Activated CD8-positive, alpha-beta T cell treated with anti-CD3 and anti-CD28 coated beads for 36 hours (primary cell): ENCODE measurements around the gene CANT1. TPM values are rescaled to one million over a fixed set of nuclear protein-coding genes. Genes with fewer than 3 reads are reported as not detected.

Source experiments
- ATAC-seq: fragments of 200-7000 bp; cut with Tn5 transposase; one replicate; pipeline ENCODE4 v1.10.0; 2021; ENCODE audit warnings: mild to moderate bottlenecking, moderate library complexity
- CTCF ChIA-PET: fragments of 350-600 bp; sonication (Branson Sonifier 250); formaldehyde crosslinking; loops from one replicate; lab custom pipeline; 2021; ENCODE audit warnings: antibody characterized with exemption; lab: Charles Lee
- POLR2A ChIA-PET: fragments of 350-600 bp; sonication (Branson Sonifier 250); formaldehyde crosslinking; loops from one replicate; lab custom pipeline; 2021; ENCODE audit warnings: antibody characterized with exemption; lab: Charles Lee
- DNase-seq: peaks from one replicate; pipeline ENCODE4 v3.0.0-alpha.2; 2020
- H3K27ac Mint-ChIP-seq: one replicate; pipeline ENCODE4 v1.8.0; 2021; ENCODE audit warnings: mild to moderate bottlenecking, mixed read lengths
- H3K27me3 Mint-ChIP-seq: one replicate; pipeline ENCODE4 v1.8.0; 2021; ENCODE audit warnings: mixed read lengths
- H3K36me3 Mint-ChIP-seq: one replicate; pipeline ENCODE4 v1.8.0; 2021; ENCODE audit warnings: low read depth, mixed read lengths
- H3K4me1 Mint-ChIP-seq: one replicate; pipeline ENCODE4 v1.8.0; 2021; ENCODE audit warnings: low read depth, mixed read lengths
- H3K4me3 Mint-ChIP-seq: one replicate; pipeline ENCODE4 v1.8.0; 2021; ENCODE audit warnings: mild to moderate bottlenecking, moderate library complexity, mixed read lengths
- H3K9me3 Mint-ChIP-seq: one replicate; pipeline ENCODE4 v1.8.0; 2021; ENCODE audit warnings: mixed read lengths
- intact Hi-C: fragments of 100-400 bp; cut with micrococcal nuclease; formaldehyde crosslinking; loops from one replicate; pipeline ENCODE4 v1.10.0; 2022
- total RNA-seq, 2 experiments: library from RNA; stranded (reverse); gene quantifications; one replicate each; pipeline ENCODE4 v1.2.3, GENCODE V29; 2021
- TF ChIP-seq, protein P1 (sequence below): fragments of 200-600 bp; IDR thresholded peaks from one replicate; pipeline ENCODE4 v1.8.0; 2022; ENCODE audit warnings: antibody characterized with exemption, mild to moderate bottlenecking

CANT1 gene
- total RNA-seq, 2 experiments from 2014 or later: 41.4 to 48.2 TPM

- Mint-ChIP-seq H3K27ac (no peak overlapping the region), H3K36me3 (no peaks in the 10 kb centered on the region), H3K9me3 (no peaks in the 10 kb centered on the region), H3K27me3 (no peaks in the 10 kb centered on the region), H3K4me1 (no peaks in the 10 kb centered on the region), H3K4me3 (no peak overlapping the region)
- TF ChIP-seq, protein P1, sequence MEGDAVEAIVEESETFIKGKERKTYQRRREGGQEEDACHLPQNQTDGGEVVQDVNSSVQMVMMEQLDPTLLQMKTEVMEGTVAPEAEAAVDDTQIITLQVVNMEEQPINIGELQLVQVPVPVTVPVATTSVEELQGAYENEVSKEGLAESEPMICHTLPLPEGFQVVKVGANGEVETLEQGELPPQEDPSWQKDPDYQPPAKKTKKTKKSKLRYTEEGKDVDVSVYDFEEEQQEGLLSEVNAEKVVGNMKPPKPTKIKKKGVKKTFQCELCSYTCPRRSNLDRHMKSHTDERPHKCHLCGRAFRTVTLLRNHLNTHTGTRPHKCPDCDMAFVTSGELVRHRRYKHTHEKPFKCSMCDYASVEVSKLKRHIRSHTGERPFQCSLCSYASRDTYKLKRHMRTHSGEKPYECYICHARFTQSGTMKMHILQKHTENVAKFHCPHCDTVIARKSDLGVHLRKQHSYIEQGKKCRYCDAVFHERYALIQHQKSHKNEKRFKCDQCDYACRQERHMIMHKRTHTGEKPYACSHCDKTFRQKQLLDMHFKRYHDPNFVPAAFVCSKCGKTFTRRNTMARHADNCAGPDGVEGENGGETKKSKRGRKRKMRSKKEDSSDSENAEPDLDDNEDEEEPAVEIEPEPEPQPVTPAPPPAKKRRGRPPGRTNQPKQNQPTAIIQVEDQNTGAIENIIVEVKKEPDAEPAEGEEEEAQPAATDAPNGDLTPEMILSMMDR: no peak
- ATAC-seq (no peak), DNase-seq (no peak)
- intact Hi-C loops: no loop called here
- CTCF ChIA-PET: interaction anchor here (2.0 to 4.4 kb wide), 2 partner anchors 10 to 96 kb away, joined by 8 to 15 read pairs; no protein-coding TSS in a partner anchor
- POLR2A ChIA-PET: interaction anchor here (0.7 kb wide), 1 partner anchor 329 kb away, joined by 3 read pairs; no protein-coding TSS in a partner anchor
Measured at GRCh38 chr17:78961571-78961970, 48.0 kb downstream of the CANT1 start.

- Mint-ChIP-seq H3K27me3 (no peaks in the 10 kb centered on the region), H3K4me3 (no peak overlapping the region), H3K27ac (no peak overlapping the region), H3K9me3 (no peaks in the 10 kb centered on the region), H3K4me1 (no peaks in the 10 kb centered on the region), H3K36me3 (no peaks in the 10 kb centered on the region)
- ChIA-PET POLR2A (no interaction called here), CTCF (interaction anchor here (2.0 to 4.4 kb wide), 2 partner anchors 11 to 96 kb away, joined by 8 to 15 read pairs; no protein-coding TSS in a partner anchor)
- ATAC-seq (no peak), DNase-seq (no peak)
- intact Hi-C loops: no loop called here
- TF ChIP-seq, protein P1: no peak
Measured at GRCh38 chr17:78960928-78961327, 48.6 kb downstream of the CANT1 start.

- ChIA-PET POLR2A (no interaction called here), CTCF (interaction anchor here (2.0 to 4.4 kb wide), 2 partner anchors 12 to 95 kb away, joined by 8 to 15 read pairs; no protein-coding TSS in a partner anchor)
- no peak overlapping the region for H3K27ac Mint-ChIP-seq
Measured at GRCh38 chr17:78959803-78960202, 49.8 kb downstream of the CANT1 start.

DNA sequence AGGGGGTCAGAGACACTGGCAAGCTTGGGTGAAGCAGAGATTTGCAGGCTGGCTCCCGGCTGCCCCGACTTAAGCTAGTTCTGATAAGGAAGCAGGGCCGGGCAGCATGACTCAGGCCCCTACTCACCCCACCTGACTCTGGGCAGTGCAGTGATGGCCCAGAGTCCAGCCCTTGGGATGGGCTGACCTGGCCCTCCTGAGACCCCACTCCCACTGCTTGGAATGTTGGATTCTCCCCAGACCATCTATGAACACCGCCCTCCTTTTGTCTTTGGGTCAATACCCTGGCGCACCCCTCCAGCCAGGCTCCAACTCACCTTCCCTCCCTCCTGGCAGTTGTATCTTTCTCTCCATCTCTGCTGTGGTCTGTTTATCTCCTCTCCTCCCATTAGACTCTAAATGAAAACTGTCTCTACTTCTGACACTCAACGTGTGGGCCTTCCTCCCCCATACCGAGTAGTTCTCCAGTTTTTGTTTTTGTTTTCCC is 50.9 kb downstream of the CANT1 start:
- TF ChIP-seq, protein P1: no peak
- DNase-seq (no peak), ATAC-seq (no peak)
- no peak overlapping the region for H3K4me3 Mint-ChIP-seq
- H3K9me3 Mint-ChIP-seq: no peaks in the 10 kb centered on the region
- H3K4me1 Mint-ChIP-seq: no peaks in the 10 kb centered on the region
- ChIA-PET CTCF (interaction anchor here (0.6 to 4.4 kb wide), 2 partner anchors 13 to 115 kb away, joined by 3 to 15 read pairs; no protein-coding TSS in a partner anchor), POLR2A (no interaction called here)
- H3K36me3 Mint-ChIP-seq: no peaks in the 10 kb centered on the region
- no peak overlapping the region for H3K27ac Mint-ChIP-seq
- no peaks in the 10 kb centered on the region for H3K27me3 Mint-ChIP-seq
- intact Hi-C loops: no loop called here

More at GRCh38 chr17:78959803-78960202, 49.8 kb downstream of the CANT1 start:
- H3K4me1 Mint-ChIP-seq: no peaks in the 10 kb centered on the region
- H3K4me3 Mint-ChIP-seq: no peak overlapping the region
- ATAC-seq: no peak
- H3K36me3 Mint-ChIP-seq: no peaks in the 10 kb centered on the region
- no peaks in the 10 kb centered on the region for H3K27me3 Mint-ChIP-seq
- TF ChIP-seq, protein P1: no peak
- H3K9me3 Mint-ChIP-seq: no peaks in the 10 kb centered on the region
- intact Hi-C loops: no loop called here
- DNase-seq: no peak

- Mint-ChIP-seq H3K27me3 (no peaks in the 10 kb centered on the region), H3K27ac (no peak overlapping the region), H3K4me3 (no peak overlapping the region), H3K4me1 (no peaks in the 10 kb centered on the region), H3K36me3 (no peaks in the 10 kb centered on the region), H3K9me3 (no peaks in the 10 kb centered on the region)
- ChIA-PET CTCF (interaction anchor here (0.9 to 1.1 kb wide), 2 partner anchors 14 to 91 kb away, joined by 3 read pairs; no protein-coding TSS in a partner anchor), POLR2A (interaction anchor here (0.6 to 0.7 kb wide), 2 partner anchors 49 to 332 kb away, joined by 3 read pairs; no protein-coding TSS in a partner anchor)
- no peak for DNase-seq
- TF ChIP-seq, protein P1: no peak
- intact Hi-C loops: no loop called here
- no peak for ATAC-seq
Measured at GRCh38 chr17:78957128-78957527, 52.4 kb downstream of the CANT1 start.
